ENCODE measurements around the gene SMC2.

- TF ChIP-seq CTCF (conservative IDR thresholded peaks at IDR 0.05; ENCODE audit: low read length): no peak
- TF ChIP-seq EZH2phosphoT487 (IDR thresholded peaks at IDR 0.05; ENCODE audit: borderline replicate concordance, low read depth, low read length): no peak
These were observed 5.7 kb upstream of the SMC2 start for GRCh38 chr9:104088416-104088815.

Data from OCI-LY7 (cell line).